WTC11 (cell line): ENCODE results near the gene CFDP1. TPM values are rescaled to one million over a fixed set of nuclear protein-coding genes. Genes with fewer than 3 reads are reported as not detected.
A peak's percentile ranks its signal among the peaks of the same experiment; 100 is the strongest.

ENCODE experiments used
- ATAC-seq: fragments of 200-7000 bp; cut with Tn5 transposase; 2 replicates; pipeline ENCODE4 v1.10.0; 2021; ENCODE audit warnings: mild to moderate bottlenecking, moderate library complexity
- CTCF ChIA-PET: fragments of 300-600 bp; sonication (Branson Sonifier 250); formaldehyde crosslinking; loops from one replicate; lab custom pipeline; 2021; ENCODE audit warnings: antibody characterized with exemption; lab: Charles Lee
- POLR2A ChIA-PET: fragments of 350-600 bp; sonication (Branson Sonifier 250); formaldehyde crosslinking; loops from one replicate; lab custom pipeline; 2021; ENCODE audit warnings: antibody characterized with exemption; lab: Charles Lee
- DNase-seq: peaks from one replicate; pipeline ENCODE4 v3.0.0; 2021; ENCODE audit warnings: low spot score
- H3K27ac Mint-ChIP-seq: 2 replicates; pipeline ENCODE4 v1.8.0; 2021; ENCODE audit warnings: mixed read lengths
- H3K27me3 Mint-ChIP-seq: 2 replicates; pipeline ENCODE4 v1.8.0; 2021; ENCODE audit warnings: low read depth, mild to moderate bottlenecking, moderate library complexity, mixed read lengths
- H3K36me3 Mint-ChIP-seq: 2 replicates; pipeline ENCODE4 v1.8.0; 2021; ENCODE audit warnings: mixed read lengths
- H3K4me1 Mint-ChIP-seq: 2 replicates; pipeline ENCODE4 v1.8.0; 2022; ENCODE audit warnings: mixed read lengths
- H3K4me3 Mint-ChIP-seq: 2 replicates; pipeline ENCODE4 v1.8.0; 2021; ENCODE audit warnings: mild to moderate bottlenecking, moderate library complexity, mixed read lengths
- H3K9me3 Mint-ChIP-seq: 2 replicates; pipeline ENCODE4 v1.8.0; 2021; ENCODE audit warnings: mixed read lengths
- ARID4B ChIP-seq: sonication (generic); formaldehyde crosslinking; IDR thresholded peaks from 2 replicates; pipeline ENCODE4 v1.8.0; 2023; ENCODE audit warnings: missing genetic modification reagents, mild to moderate bottlenecking, borderline replicate concordance
- CTCF ChIP-seq: fragments of 200-600 bp; IDR thresholded peaks from 2 replicates; pipeline ENCODE4 v1.8.0; 2022; ENCODE audit warnings: antibody characterized with exemption
- E2F1 ChIP-seq: sonication (generic); formaldehyde crosslinking; IDR thresholded peaks from 2 replicates; pipeline ENCODE4 v1.8.0; 2022; ENCODE audit warnings: mild to moderate bottlenecking, missing genetic modification reagents
- ELF4 ChIP-seq: sonication (generic); formaldehyde crosslinking; IDR thresholded peaks from 2 replicates; pipeline ENCODE4 v1.8.1; 2022; ENCODE audit warnings: low read depth, mild to moderate bottlenecking, moderate library complexity, missing genetic modification reagents
- FOXP1 ChIP-seq: sonication (generic); formaldehyde crosslinking; IDR thresholded peaks from 2 replicates; pipeline ENCODE4 v1.8.0; 2022; ENCODE audit warnings: missing genetic modification reagents, mild to moderate bottlenecking, moderate library complexity, borderline replicate concordance
- GTF2I ChIP-seq: fragments of 250-450 bp; sonication (Bioruptor Pico); conservative IDR thresholded peaks from 2 replicates; pipeline ENCODE4 v1.4.0; 2021; ENCODE audit warnings: mild to moderate bottlenecking
- IRF1 ChIP-seq: sonication (generic); formaldehyde crosslinking; IDR thresholded peaks from 2 replicates; pipeline ENCODE4 v1.8.0; 2023; ENCODE audit warnings: missing genetic modification reagents
- OVOL2 ChIP-seq: fragments of 250-450 bp; sonication (Bioruptor Pico); IDR thresholded peaks from 2 replicates; pipeline ENCODE4 v1.9.0; 2021; ENCODE audit warnings: mild to moderate bottlenecking, borderline replicate concordance
- SMAD3 ChIP-seq: sonication (generic); formaldehyde crosslinking; IDR thresholded peaks from 2 replicates; pipeline ENCODE4 v1.8.0; 2022; ENCODE audit warnings: missing genetic modification reagents, mild to moderate bottlenecking, borderline replicate concordance
- SMAD4 ChIP-seq: sonication (generic); formaldehyde crosslinking; IDR thresholded peaks from 2 replicates; pipeline ENCODE4 v1.8.0; 2022; ENCODE audit warnings: mild to moderate bottlenecking, missing genetic modification reagents
- ZNF138 ChIP-seq: sonication (generic); formaldehyde crosslinking; conservative IDR thresholded peaks from 2 replicates; pipeline ENCODE4 v1.8.1; 2022; ENCODE audit warnings: mild to moderate bottlenecking, moderate library complexity, missing genetic modification reagents
- ZNF219 ChIP-seq: sonication (generic); formaldehyde crosslinking; IDR thresholded peaks from 2 replicates; pipeline ENCODE4 v1.8.0; 2023; ENCODE audit warnings: missing genetic modification reagents, mild to moderate bottlenecking, borderline replicate concordance
- ZNF416 ChIP-seq: fragments of 250-450 bp; sonication (Bioruptor Pico); IDR thresholded peaks from 2 replicates; pipeline ENCODE4 v1.9.0; 2021; ENCODE audit warnings: mild to moderate bottlenecking, inconsistent platforms
- ZNF423 ChIP-seq: fragments of 250-450 bp; sonication (Bioruptor Pico); IDR thresholded peaks from 2 replicates; pipeline ENCODE4 v2.1.2; 2022; ENCODE audit warnings: mild to moderate bottlenecking, moderate library complexity
- total RNA-seq: library from RNA; stranded (reverse); gene quantifications from 3 replicates; pipeline ENCODE4 v1.2.3, GENCODE V29; 2021

The CFDP1 gene
- total RNA-seq, 1 experiment from 2014 or later: 79.2 TPM

GRCh38 chr16:75258807-75259141 lies 174.5 kb downstream of the CFDP1 start:
- DNase-seq (peak; percentile 17), ATAC-seq (peak; percentile 2)
- CTCF ChIA-PET: interaction anchor here (1.0 kb wide), 1 partner anchor 25 kb away, joined by 3 read pairs; no protein-coding TSS in a partner anchor
- Mint-ChIP-seq H3K9me3 (no peaks in the 10 kb centered on the region), H3K36me3 (0 out of 2 replicates have a peak, but pooled peaks cover 3% of the 10 kb centered on the region), H3K27ac (peak overlapping the region; percentile 70; the same call in 1 of the 2 replicates), H3K27me3 (no peaks in the 10 kb centered on the region), H3K4me1 (peaks cover 84% of the 10 kb centered on the region), H3K4me3 (no peak overlapping the region)
- TF ChIP-seq ZNF138: no peak
- no peak for TF ChIP-seq ELF4 (CRISPR knock-in tag)
- TF ChIP-seq FOXP1 (CRISPR knock-in tag): no peak
- no peak for TF ChIP-seq GTF2I
- no peak for TF ChIP-seq ZNF416 (CRISPR knock-in tag)
- TF ChIP-seq ARID4B (CRISPR knock-in tag): no peak
- no peak for TF ChIP-seq SMAD3
- no peak for TF ChIP-seq IRF1 (CRISPR knock-in tag)
- no peak for TF ChIP-seq ZNF423
- TF ChIP-seq SMAD4: no peak
- TF ChIP-seq OVOL2 (CRISPR knock-in tag): no peak
- no peak for TF ChIP-seq E2F1 (CRISPR knock-in tag)
- POLR2A ChIA-PET: no interaction called here

- Mint-ChIP-seq H3K27me3 (no peaks in the 10 kb centered on the region), H3K36me3 (0 out of 2 replicates have a peak, but pooled peaks cover 3% of the 10 kb centered on the region), H3K4me3 (no peak overlapping the region; the same call in 1 of the 2 replicates), H3K9me3 (no peaks in the 10 kb centered on the region), H3K4me1 (peaks cover 86% of the 10 kb centered on the region), H3K27ac (peak overlapping the region; percentile 88)
- CTCF ChIA-PET: interaction anchor here (0.6 to 1.0 kb wide), 4 partner anchors 9 to 386 kb away, joined by 3 read pairs; no protein-coding TSS in a partner anchor
- TF ChIP-seq ZNF219 (CRISPR knock-in tag) (no peak), FOXP1 (CRISPR knock-in tag) (no peak), CTCF (no peak)
- DNase-seq (peak; percentile 6), ATAC-seq (no peak)
- POLR2A ChIA-PET: no interaction called here
These were observed 175.2 kb downstream of the CFDP1 start for GRCh38 chr16:75257886-75258806.
